Activated CD8-positive, alpha-beta memory T cell treated with anti-CD3 and anti-CD28 coated beads for 4 hours (primary cell): ENCODE measurements around the gene RGS1.

Source experiments
- DNase-seq, 2 donors: peaks; one replicate each; pipeline ENCODE4 v3.0.0-alpha.2; 2020; ENCODE audit warnings: low read depth in 2 of 2

The RGS1 gene

DNA sequence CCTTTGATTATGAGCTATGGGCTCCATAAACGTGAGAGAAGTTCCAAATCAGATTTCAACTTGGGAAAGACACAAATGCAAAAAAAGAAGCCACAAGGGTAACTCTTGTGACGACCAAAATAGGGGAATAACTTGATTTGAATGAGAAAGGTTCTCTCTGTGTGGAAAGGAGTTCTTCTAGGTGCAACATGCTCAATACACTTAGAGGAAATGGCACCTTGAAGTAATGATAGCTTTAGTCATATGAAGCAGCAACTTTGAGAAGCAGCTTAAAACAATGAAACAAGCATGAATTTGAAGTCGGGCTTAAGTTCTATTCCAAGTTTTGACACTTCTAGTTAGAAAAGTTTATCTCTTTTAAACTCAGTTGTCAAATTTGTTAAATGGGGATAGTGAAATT lies 21.8 kb upstream of the RGS1 start:
- DNase-seq = no peak

DNA sequence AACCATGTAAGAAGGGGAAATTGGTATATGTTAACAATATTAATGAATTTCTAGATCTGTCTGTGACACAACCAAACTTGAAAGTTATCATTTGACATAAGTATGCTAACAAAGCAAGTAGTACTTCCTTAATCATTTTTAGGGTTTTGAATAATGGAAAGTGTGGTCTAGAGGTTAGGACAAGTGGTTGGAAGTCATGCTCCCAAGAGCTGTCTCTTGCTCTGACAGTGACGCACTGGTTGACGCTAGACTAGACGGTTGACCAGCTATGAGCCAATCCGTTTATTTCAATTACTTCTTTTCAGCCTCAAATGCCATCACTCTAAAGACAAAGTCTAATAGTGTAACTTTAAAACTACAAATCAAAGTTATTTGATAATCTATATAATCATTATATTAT lies 20.7 kb upstream of the RGS1 start:
- no peak for DNase-seq

DNA sequence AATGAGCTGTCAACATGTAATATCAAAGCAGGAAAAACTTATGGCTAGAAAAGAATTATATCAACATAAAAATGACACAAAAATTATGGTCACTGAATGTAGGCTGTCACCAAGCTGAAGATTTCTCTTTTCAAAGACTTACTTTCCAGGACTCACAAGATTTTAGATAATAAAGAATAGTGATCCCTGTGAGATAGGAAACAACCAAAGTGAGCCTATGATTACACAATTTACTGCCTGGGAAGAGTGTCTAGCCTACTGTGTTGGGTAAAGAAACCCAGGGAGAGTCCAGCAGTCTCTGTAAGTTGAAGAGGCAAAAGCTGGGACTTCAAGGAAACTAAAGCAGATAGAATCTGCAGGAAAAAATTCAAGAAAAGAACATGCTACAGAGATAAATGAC lies 20.2 kb upstream of the RGS1 start:
- no peak for DNase-seq

DNA sequence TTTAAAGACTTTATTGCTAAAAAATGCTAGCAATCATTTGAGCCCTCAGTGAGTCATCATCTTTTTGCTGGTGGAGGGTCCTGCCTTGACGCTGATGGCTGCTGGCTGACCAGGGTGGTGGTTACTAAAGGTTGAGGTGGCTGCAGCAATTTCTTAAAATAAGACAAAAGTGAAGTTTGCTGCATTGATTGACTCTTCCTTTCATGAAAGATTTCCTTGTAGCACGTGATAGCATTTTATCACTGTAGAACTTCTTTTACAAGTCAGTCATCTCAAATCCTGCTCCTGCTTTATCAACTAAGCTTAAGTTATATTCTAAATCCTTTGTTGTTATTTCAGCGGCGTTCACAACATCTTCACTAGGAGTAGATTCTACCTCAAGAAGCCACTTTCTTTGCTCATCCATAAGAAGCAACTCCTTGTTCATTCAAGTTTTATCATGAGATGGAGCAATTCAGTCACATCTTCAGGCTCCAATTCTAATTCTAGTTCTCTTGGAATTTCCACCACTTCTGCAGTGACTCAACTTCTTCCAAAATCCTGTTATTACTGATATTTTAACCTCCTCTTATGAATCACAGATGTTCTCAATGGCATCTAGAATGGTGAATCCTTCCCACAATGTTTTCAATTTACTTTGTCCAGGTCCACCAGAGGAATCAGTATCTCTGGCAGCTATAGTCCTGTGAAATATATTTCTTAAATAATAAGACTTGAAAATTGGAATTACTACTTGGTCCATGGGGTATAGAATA lies 17.6 kb upstream of the RGS1 start:
- no peak for DNase-seq

DNA sequence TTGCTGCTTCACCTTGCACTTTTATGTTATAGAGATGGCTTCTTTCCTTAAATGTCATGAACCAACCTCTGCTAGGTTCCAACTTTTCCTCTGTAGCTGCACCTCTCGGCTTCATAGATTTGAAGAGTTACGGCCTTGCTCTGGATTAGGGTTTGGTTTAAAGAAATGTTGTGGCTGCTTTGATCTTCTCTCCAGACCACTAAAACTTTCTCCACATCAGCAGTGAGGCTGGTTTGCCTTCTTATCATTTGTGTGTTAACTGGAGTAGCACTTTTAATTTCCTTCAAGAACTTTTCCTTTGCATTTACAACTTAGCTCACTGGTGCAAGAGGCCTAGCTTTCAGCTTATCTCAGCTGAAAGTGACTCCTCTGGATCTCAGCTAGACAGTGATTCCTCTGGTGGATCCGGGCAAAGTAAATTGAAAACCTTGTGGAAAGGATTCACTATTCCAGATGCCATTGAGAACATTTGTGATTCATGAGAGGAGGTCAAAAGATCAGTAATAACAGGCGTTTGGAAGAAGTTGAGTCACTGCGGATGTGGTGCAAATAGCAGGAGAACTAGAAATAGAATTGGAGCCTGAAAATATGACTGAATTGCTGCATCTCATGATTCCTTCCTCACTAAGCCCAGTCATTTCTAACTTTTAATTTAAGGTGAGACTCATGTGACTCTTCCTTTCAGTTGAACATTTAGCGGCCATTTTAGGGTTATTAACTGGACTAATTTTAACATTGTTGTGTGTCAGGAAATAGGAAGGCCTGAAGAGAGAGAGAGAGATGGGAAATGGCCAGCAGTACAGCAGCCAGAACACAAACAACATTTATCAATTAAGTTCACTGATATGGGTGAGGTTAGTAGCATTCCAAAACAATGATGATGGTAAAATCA lies 16.2 kb upstream of the RGS1 start:
- no peak for DNase-seq

DNA sequence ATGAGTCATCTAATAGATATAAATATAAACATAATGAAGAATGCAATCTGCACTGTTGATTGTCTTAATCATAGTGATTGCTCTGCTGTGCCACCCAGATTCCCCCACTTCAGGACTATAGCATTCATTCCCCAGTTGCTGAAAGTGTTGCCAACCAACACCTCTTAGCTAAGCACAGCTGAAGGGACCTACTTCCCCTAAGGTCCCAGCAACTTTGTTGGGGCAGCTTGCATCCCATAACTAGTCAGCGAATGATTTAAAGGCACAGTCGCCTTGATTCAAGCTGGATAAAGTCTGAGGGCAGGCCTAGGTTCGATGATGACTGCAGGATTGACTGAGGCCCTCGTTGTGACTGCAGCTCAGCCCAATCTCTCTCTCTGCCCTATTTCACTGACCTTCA lies 14.3 kb upstream of the RGS1 start:
- DNase-seq = no peak

DNA sequence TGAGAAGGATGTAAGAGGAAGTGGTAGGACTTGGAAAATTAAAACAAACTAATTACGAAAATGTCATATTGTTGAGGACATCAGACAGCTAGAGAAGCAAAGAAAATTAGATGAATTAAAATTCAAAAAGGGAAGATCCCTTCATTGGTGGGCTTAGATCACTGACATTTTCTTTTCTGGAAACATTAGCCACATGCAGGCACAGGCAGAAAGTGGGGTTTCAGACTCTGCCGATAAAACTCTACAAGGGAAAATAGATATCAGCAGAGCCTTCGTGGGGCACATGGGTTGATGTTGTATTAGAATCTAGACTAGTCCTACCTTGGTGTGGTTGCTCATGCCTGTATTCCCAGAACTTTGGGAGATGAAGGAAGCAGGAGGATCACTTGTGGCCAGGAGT lies 12.4 kb upstream of the RGS1 start:
- no peak for DNase-seq

DNA sequence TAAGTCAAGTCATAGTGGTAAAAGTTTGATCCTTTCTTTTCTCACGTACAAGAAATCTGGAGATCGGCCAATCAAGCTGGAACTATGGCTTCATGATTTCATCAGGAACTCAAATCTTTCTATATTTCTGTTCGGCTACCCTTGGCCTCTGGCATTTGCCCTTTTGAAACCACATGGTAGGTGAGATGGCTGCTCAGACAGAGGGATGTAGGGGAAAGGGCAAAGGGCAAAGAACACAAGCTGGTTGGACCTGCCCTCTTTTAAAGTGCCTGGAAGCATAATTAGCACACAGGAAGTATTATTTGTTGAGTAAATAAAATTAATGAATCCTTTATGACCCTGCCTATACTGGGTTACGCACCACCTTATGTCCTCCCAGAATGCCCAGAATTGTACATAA lies 11.5 kb upstream of the RGS1 start:
- DNase-seq = no peak

DNA sequence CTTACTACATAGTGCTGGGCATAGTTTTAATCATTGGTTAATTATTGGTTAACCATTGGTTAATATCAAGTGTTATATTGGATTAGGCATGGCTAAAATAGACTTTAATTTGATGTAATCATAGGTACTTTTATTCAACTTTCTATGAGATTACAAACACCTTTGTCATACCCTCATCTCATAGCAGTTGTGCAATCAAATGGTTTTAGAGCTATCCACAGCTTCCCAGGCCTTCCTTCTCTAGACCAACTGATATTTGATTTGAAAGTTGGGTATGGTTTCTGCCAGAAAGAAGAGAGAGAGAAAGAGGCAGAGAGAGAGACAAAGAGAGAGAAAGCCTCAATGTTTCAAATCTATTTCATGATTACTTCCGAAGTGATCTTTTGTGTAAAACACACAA lies 9.6 kb upstream of the RGS1 start:
- DNase-seq = no peak

DNA sequence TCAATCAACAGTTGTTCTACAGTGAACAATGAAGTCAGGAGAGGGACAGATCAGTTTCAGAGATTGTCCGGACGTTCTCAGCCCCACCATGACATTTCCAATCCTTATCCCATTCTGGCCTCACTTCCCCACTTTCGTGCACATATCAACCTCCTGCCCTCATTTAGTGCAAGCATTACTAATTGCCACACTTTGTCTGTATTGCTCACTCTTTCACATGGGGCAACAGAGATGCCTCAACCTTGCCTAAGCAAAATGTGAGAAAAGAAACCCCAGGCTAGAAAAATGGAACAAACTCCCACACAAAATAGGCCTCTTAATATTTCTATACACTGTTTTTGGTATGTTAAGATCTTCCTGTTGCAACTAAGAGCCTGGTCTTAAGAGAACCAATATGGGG lies 8.9 kb upstream of the RGS1 start:
- no peak for DNase-seq

DNA sequence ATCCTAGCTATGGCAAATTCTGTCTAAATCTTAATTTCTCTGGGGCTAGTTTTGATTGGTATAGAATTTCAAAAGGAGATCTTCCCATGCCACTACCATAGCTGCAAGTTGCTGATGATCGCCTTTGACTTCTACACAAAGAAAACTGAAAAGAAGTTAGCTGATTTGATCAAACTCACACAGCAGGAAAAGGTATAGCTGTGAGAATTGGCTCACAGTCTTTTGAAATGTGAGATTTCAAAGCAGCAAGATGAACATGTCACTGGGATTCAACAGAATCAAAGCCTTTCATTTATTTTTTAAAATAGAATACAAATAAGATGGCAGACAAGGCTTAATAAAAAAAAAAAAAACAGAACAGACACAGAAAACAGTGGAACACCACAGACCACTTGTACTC lies 7.5 kb upstream of the RGS1 start:
- no peak for DNase-seq

DNA sequence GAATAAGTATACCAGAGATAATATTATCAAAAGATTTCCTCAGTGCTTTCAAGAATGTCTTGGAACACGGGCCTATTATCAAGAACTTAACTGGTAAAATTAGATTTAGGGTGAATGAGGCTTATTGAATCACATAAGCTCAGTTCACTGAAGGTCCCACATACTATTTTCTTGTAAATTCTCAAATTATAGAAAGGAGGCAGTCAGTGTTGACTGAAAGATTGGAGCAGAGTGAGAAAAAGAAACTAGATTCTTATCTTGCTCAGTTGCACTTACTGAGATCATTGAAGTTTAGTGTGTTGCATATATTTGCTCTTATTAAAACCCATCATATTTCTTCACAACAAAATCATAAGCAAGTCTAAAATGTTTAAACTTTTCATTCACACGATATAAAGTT lies 3.9 kb upstream of the RGS1 start:
- no peak for DNase-seq

DNA sequence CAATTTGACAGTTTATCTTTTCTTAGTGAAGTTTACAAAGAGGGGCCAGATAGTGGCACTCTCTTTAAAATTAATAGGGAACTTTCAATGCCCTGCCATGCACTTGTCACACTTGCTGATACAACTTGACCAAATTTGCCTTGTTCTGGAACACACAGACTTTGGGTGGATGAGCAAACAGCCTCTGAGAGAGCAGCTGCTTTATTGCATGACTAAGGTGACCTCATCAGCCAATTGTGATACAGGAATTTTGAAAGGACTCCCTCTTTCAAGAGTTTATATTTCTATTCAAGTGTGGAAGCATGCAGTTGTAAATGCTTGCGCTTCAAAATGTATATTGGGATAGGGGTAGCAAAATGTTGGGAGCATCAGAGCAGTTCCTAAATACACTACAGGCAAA lies 2.1 kb upstream of the RGS1 start:
- no peak for DNase-seq

DNA sequence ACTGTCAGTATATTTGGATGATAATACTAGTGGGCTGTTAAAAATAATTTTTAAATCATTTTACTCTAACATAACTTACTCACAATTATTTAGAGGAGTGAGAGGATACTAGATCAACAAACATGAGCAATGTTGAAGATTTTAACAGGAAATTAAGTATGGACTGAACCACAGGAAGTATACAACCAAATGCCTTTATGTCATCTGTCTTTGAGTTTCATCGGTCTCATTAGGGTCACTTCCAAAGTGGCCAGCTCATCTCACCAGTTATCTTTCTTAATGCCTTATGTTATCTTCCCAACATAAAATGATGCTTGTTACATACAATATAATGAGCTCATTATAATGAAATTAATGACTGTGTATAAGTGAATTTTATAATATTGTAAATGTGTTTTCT lies 1.5 kb upstream of the RGS1 start:
- DNase-seq = no peak

DNA sequence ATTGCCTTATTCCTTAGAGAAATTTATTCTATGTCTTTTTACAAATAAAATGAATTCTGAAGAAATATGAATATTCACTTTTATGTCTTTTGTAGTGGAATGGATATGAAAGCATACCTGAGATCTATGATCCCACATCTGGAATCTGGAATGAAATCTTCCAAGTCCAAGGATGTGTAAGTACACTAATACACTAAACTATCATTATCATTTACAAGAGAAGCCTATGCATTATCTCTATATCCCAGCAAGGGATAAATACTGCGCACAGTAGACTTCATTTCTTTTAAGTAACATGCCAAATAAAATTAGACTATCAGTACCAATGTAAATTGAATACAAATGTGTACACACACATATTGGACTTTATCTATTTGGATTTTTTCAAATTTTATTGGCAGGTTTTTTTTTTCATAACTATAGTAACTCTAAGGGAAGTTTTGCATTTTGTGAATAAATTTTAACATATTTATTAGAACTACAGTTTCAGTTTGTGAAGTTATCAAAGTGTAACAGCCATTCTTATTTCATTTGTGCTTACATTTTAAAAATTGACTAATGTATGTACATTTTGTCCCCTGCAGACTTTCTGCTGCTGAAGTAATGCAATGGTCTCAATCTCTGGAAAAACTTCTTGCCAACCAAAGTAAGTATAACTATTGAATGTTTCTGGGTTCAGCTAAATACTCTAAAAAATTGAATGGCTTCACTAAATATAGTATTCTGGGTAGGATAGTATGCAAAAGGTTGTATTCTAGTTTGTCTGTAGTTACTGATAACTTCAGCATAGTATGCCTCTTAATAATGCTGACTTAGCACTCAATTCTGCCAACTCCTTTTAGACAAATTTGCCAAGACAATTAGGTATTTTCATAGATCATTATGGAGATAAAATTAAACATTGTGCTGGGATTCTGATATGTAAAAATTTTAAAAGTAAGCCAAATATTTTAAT lies 894 bp downstream of the RGS1 start:
- DNase-seq = no peak

DNA sequence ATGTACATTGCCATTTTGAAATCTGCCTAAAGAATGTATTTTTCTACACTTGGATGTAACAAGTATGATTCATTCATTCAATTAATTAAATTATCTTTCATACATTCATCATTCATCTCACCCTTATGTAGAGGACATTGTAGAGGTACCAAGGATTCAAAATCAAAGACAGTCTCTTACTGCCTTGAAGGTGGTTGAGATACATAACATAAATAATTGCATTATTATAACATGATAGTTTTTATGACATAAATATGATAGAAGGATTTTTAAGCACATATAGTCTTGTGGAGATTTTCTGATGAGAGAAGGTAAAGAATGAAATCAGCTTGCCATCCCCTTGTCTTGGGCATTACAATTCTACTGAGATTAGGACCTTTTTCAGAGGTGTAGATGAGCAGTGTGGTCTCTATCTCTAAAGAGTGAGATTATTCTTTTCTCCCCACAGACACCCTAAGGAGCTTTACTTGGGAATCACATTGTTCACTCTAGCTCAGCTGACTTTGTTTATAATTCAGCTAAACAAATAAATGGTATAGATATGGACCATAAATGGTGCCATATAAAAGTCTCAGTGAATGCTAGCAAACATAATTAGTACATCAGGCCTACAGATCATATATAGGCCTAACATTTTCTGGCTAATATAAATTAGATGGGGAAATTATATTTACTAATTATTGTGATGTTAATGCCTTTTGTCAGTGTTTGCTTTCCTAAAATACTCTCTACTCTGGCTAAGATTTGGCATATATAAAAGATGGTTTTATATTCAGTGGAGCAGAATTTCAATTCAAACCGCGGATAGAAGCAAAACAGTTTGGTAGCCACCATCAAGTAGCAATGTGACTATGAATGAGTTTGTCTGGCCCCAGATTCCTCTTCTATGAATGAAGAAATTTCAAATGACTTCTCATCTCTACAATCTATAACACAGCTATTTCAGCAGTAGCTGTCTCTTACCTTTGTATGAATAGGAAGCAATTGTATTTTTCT lies 1.9 kb downstream of the RGS1 start:
- DNase-seq = no peak

DNA sequence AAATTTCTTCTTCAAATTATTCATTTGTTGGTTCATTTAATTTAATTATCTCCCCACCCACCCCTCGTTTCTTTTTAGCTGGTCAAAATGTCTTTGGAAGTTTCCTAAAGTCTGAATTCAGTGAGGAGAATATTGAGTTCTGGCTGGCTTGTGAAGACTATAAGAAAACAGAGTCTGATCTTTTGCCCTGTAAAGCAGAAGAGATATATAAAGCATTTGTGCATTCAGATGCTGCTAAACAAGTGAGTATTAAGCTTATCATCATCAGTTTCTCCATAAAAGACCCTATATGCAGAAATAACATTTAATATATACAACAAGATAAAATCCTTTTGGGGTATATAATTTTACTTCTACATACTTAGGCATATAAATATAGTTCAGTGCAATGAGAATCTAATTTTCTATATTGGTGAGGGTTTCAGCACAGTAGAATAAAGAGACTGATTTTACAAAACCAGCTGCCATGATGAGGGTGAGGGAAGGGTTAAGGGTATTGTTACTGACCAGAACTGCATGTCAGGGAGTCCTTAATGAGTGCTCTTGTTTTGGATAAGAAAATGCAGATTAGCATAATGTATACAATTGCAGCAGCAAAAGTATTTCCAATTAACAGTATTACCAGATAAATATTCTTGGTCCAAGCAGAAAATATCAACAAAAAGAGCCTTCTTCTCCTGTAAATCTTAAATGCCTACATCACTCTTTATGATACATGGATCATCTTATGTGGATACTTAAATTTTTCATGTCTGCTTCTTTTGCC lies 2.8 kb downstream of the RGS1 start:
- no peak for DNase-seq

DNA sequence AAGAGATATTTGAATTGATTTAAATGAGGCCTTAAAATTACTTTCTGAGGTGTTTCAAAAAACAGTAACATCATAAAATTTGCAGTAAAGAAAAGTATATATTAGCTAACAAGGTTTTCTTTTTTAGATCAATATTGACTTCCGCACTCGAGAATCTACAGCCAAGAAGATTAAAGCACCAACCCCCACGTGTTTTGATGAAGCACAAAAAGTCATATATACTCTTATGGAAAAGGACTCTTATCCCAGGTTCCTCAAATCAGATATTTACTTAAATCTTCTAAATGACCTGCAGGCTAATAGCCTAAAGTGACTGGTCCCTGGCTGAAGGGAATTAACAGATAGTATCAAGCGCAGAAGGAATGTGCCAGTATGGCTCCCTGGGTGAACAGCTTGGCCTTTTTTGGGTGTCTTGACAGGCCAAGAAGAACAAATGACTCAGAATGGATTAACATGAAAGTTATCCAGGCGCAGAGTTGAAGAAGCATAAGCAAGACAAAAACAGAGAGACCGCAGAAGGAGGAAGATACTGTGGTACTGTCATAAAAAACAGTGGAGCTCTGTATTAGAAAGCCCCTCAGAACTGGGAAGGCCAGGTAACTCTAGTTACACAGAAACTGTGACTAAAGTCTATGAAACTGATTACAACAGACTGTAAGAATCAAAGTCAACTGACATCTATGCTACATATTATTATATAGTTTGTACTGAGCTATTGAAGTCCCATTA lies 3.6 kb downstream of the RGS1 start:
- DNase-seq = no peak

DNA sequence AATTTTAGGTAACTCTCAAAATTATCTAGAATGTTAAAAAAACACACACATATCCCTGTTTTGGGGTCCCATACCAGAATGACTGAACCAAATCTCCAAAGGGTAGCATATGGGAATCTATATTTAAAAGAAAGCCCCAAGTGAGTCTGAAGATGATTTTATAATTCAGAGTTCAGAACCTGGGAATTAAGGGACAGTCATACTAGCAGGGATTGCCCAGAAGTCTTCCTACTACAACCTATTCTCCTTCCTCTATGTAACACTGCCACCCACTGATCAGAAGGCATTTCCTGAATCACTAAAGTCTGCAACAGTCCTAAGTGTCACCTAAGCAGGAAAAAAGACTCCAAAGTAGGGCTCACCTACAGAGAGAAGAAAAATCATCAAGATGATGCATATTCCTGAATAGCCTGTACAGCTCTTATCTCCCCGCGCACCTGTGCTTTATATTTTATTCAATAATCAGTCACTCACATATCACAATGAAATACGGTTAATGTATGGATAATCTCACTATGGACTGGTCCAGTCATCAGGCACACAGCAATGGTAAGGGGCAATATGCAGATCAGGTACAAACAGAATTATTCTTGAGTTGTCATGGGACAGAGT lies 4.9 kb downstream of the RGS1 start:
- no peak for DNase-seq
